ENCODE data around the gene PODXL.

PODXL gene

DNA sequence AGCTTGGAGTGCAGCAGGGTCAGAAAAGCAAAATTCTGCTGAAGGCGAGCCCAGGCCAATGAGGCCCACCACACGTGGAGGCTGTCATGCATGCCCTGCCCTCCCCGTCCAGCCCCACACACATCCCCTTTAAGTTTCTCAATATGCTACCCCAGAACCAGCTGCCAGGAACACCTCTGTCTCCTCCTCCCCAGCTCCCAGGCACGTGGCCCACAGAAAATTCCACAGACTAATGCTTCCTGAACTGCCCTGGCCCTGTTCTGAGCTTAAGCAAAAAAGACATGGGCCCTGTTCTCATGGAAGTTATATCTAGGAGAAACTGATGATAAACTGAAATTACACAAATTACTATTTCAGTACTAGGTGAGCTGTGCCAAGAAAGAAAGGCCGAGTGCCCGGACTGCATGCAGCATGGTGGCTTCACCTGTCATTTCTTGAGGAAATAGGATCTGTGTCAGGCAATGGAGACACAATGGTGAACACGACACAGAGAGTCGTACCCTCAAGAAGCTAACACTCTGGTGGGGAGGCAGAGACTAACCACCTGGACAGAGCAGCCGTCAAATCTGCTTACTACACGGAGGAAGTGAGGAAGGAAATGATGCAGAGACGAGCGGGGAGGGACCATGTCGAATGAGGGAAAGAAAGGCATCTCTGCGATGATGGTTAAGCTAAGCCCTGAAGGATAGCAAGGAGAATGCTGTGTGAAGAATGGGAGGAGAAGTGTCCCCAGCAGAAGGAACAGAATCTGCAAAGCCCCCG lies 44.5 kb downstream of the PODXL start:
- TF ChIP-seq, protein P1, sequence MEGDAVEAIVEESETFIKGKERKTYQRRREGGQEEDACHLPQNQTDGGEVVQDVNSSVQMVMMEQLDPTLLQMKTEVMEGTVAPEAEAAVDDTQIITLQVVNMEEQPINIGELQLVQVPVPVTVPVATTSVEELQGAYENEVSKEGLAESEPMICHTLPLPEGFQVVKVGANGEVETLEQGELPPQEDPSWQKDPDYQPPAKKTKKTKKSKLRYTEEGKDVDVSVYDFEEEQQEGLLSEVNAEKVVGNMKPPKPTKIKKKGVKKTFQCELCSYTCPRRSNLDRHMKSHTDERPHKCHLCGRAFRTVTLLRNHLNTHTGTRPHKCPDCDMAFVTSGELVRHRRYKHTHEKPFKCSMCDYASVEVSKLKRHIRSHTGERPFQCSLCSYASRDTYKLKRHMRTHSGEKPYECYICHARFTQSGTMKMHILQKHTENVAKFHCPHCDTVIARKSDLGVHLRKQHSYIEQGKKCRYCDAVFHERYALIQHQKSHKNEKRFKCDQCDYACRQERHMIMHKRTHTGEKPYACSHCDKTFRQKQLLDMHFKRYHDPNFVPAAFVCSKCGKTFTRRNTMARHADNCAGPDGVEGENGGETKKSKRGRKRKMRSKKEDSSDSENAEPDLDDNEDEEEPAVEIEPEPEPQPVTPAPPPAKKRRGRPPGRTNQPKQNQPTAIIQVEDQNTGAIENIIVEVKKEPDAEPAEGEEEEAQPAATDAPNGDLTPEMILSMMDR (IDR thresholded peaks at IDR 0.05; ENCODE audit: insufficient read depth, missing control alignments), result no peak
- no peak for FAIRE-seq
- no peak for DNase-seq (ENCODE audit: insufficient read length, low spot score)

DNA sequence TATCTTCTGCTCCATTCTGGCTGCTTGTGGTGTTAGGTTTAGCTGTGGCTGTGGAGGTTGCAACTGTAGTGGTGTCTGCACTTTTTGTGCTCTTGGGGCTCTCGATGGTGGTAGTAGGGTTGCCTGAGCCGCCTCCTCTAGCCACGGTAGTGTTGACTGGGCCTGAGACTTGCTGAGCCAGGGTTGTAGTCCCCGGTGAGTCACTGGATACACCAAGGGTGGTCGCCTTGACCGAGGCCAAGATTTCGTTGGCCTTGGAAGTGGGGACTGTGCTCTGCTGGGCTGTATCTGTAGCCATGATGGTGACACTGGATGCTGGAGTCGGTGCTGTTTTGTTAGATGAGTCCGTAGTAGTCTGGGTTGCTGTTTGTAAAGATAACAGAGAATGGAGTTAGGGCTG lies 45.4 kb downstream of the PODXL start:
- TF ChIP-seq, protein P1 (IDR thresholded peaks at IDR 0.05; ENCODE audit: insufficient read depth, missing control alignments), result no peak
- DNase-seq (ENCODE audit: insufficient read length, low spot score), result no peak
- no peak for FAIRE-seq

DNA sequence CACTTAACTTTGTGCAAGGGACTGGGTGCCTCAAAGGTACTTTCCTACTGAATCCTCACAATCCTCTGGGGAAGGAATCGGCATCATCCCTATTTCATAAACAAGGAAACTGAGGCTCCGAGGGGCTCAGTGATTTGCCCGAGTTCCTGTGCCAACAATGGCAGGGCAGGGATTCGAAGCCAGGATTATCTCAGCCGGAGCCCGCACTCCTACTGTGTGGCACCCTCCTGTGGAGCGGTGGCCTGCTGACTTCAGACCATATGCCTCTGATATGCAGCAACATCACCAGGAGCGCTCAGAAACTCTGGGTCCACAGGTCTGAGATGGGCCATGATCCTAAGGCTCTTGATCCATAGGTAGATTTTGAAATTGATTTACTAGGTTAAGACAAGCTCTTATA lies 46.6 kb downstream of the PODXL start:
- DNase-seq (ENCODE audit: insufficient read length, low spot score) (no peak), FAIRE-seq (no peak)
- TF ChIP-seq, protein P1 (IDR thresholded peaks at IDR 0.05; ENCODE audit: insufficient read depth, missing control alignments), result no peak

DNA sequence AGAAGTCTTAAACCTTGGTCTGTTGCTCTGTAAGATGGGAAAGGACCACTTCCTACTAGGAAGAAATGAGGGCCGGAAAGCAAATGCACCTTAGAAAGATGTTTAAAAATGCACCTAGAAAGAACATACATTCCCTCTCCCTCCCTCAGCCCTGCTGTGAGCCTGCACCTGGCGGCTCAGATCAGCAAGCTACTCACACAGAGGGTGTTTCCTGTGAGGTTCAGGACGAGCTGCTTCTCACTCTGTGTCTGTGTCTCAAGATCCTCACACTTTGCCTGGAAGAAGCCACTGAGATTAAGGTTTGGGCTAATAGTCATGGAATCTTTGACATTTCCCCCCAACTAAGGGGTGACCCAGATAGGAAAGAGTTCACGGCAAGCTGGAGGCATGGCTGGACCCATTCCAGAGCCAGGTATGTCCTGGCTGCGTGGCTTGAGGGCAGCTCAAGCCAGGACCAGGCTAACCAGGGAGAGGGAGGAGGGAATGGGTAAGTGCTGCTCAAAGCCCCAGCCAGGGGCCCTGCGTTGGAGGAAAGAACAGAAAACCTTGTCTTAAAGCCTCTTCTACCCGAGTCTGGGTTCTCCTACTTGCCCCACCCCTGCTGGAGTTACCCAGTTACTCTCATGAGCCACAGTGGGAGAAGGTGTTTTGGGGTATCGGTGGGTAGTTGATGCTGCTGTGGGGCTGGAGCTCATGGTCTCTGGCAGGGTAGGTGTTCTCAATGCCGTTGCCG lies 47.5 kb downstream of the PODXL start:
- TF ChIP-seq, protein P1 (IDR thresholded peaks at IDR 0.05; ENCODE audit: insufficient read depth, missing control alignments), result no peak
- no peak for DNase-seq (ENCODE audit: insufficient read length, low spot score)
- no peak for FAIRE-seq

DNA sequence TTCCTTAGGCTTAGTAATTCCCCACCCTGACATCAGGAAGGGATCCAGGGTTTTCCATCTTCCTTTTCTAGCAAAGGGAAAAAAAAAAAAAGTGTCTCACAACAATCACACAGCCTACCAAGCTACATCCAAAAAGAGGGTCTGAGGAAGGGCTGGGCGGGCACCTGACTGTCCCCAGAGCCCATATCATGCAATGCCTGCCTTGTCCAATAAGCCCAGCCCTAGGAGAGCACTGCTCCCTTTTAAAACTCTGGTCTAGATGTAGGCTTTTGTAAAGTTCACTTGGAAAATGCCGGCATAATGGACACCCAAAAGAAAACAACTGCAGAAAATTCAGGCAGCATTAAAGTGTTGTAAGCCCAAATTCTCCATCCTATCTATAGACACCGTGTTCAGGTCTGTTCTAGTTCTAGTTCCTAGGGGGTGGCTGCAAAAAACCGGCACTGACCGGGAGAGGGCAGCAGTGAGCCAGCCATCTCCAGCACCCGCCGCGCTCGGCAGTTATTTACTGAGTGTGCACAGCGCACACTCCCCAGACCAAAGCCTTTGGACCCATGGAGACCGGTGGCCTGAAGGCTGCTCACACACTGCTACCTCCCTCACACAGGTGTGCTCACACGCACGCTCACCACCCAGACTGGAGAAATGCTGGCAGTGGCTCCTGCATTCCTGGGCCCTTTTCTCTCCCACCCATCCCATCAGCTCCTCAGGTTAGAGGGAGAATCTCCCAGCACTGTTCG lies 48.7 kb downstream of the PODXL start:
- FAIRE-seq (no peak), DNase-seq (ENCODE audit: insufficient read length, low spot score) (no peak)
- TF ChIP-seq, protein P1 (IDR thresholded peaks at IDR 0.05; ENCODE audit: insufficient read depth, missing control alignments), result peak; percentile 75

DNA sequence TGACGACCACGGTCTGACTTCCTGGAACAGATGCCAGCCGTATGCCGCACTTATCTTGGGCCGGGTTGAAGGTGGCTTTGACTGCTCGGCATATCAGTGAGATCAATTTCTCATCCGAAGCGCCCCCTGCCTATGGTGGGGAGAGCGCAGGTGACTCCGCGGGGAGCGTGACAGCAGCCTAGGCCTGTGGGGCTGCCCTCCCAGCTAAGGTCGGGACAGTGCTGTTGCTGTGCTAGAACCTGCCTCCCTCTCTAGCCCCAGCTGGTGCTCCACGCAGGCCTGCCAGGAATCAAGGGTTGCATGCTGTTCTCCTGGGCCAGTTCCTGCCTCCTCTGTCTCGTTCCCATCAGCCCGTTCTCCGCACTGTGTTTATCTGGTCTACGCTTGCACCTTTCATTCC lies 49.8 kb downstream of the PODXL start:
- FAIRE-seq (no peak), DNase-seq (ENCODE audit: insufficient read length, low spot score) (no peak)
- TF ChIP-seq, protein P1 (IDR thresholded peaks at IDR 0.05; ENCODE audit: insufficient read depth, missing control alignments), result no peak

All from D721Med (cell line).